Measurements from ENCODE around the gene BROX.
"Not testable (repeated sequence)": the region's sequence is repeated elsewhere in the genome, so short reads cannot be mapped to it uniquely, and the experiment has no call there.

The BROX gene

GRCh38 chr1:222732216-222733159 lies 20.1 kb downstream of the BROX start:
- DNase-seq = no peak

- DNase-seq = no peak
These were observed 22.4 kb downstream of the BROX start for GRCh38 chr1:222734740-222735139.

- DNase-seq = no peak
These were observed 24.1 kb downstream of the BROX start for GRCh38 chr1:222736470-222736869.

DNA sequence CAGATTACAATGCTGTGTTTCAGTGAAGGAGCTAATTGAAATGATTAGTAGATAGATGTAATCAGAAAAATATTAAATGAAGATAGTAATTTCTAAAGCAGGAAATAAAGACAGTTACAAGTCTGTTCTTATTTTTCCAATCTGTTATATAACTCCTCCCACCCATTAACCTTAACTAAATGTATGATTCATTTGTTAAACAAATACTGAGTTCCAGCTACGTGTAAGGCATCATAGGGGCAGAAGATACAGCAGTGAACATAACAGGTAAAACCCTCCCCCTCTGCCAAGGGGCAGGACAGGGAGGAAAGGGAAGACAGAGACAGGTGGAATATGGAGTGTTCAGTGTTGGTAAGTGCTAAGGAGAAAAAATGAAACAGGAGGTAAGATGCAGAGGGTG lies 24.6 kb downstream of the BROX start, which contains the start of gene FAM177B:
TSS of gene FAM177B (plus strand) at position 231 of the 400 bp plus-strand sequence. CDS start 9,344 bp downstream, outside the sequence.
- DNase-seq = no peak

DNA sequence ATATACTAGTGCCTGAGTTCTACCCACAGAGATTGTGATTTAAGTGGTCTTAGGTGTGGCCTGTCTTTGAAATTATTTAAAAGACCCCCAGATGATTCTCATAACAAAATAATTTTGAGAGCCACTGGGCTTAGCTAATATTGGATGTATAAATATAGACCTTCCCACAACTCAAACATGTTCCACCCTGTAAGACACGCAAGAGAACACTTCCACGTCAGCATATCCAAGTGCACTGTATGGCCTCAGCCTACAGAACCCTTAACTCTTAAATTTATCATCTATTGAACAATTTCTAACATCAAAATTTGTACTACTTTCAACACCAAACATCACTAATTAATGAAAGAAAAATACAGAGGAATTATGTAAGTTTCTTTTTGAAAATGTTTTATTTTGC lies 27.1 kb downstream of the BROX start:
- no peak for DNase-seq

- no peak for DNase-seq
These were observed 27.6 kb downstream of the BROX start for GRCh38 chr1:222739929-222740328.

GRCh38 chr1:222741630-222742457 lies 29.5 kb downstream of the BROX start:
- not testable (repeated sequence) for DNase-seq

GRCh38 chr1:222749927-222750326 lies 37.6 kb downstream of the BROX start:
- DNase-seq = no peak

DNA sequence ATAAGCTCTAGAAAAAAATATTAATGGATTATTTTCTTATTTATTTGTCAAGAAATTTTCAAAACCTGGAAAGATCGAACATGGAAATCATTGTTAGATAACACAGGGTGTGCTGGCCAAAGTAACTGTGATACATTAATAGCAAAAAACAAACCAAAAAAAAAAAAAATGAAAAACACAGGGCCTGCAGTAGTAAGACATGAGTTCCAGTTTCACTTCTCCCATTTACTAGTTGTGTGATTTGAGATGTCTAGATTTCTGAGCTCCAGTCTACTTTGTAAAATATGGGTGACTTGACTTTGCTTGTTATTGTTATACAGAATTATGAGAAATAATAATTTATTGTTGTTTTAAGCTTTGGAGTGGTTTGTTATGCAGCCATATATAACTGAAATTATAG lies 38.3 kb downstream of the BROX start:
- no peak for DNase-seq

DNA sequence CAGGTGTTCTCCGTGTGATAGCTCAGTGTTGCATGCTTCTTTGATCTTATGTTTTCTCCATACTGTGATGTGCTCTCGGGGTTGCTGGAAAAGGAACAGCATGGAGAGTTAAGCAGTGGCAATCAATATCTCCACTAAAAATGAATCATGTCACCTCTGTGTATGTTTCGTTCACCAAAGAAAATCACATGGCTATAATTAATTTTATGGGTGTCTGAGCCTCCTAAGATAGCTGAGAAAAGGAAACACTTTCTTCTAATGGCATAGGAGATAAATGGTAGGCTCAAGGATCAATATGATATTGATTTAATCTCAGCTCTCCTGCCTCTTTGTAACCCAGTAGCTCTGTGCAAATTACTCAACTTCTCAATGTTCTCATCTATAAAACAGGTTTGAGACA lies 38.9 kb downstream of the BROX start:
- no peak for DNase-seq

DNA sequence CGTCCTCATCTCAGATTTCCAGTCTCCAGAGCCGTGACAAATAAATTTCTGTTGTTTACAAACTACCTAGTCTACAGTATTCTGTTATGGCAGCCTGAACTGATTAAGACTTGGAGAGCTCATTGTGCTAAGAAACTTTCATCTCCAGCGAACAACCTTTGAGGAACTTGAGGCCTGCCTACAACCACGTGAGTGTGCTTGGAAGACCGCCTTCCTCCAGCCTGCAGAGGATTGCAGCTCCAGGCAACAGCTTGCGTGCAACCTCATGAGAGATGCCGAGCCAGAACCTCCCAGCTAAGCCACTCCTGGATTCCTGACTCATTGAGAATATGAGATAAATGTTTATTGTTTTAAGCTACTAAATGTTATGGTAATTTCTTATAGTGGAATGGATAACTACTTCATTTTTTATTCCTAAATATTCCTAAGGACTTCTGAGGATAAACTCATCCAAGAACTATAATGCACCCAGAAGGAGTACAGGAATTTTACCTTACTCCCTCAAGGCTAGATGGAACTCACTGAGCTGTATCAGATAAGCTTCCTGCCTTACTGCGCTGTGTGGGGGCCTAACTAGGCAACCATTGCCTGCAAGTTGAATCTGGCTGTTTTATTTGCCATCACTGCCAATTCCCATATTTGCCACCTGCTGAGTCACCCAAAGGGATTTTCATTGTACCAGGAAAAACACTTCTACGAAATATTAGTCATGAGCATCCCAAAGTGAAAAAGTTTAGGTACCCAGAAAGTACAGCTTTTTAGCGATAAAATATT lies 42.2 kb downstream of the BROX start:
- no peak for DNase-seq

DNA sequence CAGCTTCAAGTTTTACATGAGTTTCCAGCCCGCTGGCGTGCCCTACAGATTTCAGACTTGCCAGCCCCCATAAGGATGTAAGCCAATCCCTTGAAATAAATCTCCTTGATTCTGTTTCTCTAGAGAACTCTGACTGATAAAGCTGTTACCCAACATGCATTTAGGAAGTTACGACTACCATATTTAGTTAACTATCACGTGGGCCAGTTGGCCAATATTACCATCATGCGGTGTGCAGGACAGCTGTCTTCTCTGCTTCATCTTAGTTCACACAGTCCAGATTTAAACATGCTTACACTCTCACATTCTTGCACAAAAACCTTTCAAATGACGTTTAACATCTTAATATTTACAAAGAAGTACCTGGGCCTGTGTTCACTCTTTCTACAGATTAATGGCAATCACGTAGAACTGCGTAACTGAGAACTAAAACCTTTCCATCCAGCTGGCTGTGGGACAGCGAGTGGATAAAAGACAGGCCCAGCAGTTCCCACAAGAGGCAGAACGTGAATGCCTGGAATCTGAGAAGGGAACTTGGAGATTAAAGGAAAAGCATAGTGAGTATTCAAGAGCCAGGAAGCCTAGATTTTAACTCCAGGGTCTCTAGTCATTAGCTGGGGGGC lies 45.4 kb downstream of the BROX start:
- DNase-seq = no peak

DNA sequence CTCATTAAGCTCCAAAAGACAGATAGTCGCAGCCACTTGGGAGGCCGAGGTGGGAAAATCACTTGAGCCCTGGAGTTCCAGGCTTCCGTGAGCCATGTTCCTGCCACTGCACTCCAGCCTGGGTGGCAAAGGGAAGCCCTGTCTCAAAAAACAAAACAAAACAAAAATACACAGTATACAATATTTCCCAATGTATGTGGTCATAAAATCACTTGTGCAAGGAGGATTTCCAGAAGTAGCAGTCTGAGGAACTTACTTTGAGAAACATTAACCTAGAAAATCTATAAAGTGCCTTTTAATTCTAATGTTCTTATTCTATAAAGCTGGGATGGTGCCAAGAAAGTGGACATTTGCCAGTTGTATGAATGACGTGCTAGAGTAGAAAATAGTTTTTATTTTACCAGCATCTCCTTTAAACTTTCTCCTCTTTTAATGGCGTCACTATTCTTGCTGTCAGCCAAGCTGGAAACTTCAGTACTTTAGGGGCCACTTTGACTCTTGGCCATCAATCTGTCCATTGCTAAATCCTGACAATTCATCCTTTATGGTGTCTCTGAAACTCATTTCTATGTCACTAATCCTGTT lies 47.2 kb downstream of the BROX start:
- no peak for DNase-seq

DNA sequence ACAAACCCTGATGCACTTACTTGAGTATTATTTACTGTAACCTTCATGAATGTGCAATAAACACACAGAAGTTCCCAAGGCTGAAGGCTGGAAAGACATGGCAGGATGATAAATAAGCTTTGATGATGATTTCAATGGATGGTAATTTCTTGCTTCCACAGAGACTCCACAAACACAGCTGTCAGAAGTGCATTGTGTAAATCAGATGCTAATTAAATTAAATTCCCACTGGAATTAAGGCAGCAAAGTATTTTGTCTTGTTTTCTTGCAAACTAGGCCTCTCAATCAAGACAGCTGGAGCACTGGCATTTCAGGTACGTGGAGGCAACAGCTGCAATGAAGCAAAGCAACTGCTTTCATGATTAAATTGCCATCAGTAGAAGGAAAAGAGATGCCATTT lies 48.7 kb downstream of the BROX start:
- DNase-seq = no peak

GRCh38 chr1:222762178-222762577 lies 49.8 kb downstream of the BROX start:
- not testable (repeated sequence) for DNase-seq

DNA sequence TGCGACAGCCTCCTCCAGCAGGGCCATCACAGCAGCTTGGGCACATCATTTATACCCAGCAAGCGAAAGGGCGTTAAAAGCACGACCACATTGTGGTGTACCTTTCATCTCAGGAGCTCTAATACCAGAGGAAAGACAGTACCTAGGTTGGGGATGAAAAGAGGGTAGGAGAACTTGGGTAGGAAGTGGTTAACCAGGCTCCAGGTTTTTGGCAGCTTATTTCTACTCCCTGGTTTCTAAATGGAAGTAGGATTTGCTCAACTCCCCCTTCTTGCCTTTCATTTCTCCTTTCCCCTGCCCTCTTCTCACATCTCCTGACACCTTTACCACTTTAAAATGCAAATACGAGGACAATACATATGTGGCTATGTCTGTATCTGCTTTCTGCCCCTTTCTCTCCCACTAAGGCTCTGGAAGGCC lies 54.8 kb downstream of the BROX start:
- no peak for DNase-seq

DNA sequence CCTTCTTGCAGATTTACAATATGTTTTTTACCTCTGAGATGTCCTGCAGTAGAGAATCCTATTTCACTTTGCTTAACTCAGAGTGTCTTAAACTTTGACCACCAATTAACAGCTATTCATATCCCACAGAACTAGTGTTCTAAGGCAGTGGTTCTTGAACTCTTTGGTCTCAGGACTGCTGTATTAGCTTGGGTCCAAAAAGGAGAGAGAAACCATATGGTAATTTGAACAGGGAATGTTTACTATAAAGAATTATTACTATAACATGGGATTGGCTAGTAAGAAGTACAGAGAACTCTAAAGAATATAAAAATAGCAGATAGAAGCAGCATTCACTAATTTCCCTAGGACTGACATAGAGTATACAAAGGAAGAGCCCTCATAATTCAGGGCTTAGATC lies 56.2 kb downstream of the BROX start:
- no peak for DNase-seq

- DNase-seq = no peak
These were observed 56.8 kb downstream of the BROX start for GRCh38 chr1:222769181-222769580.

- no peak for DNase-seq
These were observed 57.7 kb downstream of the BROX start for GRCh38 chr1:222769971-222770620.

- no peak for DNase-seq
These were observed 60.6 kb downstream of the BROX start for GRCh38 chr1:222772996-222773379.

GRCh38 chr1:222777463-222777862 lies 65.1 kb downstream of the BROX start:
- no peak for DNase-seq

- no peak for DNase-seq
These were observed 65.6 kb downstream of the BROX start for GRCh38 chr1:222777977-222778376.
